ENCODE data around the gene KRT75.

GRCh38 chr12:52480073-52480472, 45.9 kb upstream of the KRT75 start:
- no peak for TF ChIP-seq CTCF (conservative IDR thresholded peaks at IDR 0.05; ENCODE audit: low read length)
- no peak for TF ChIP-seq EZH2phosphoT487 (IDR thresholded peaks at IDR 0.05; ENCODE audit: borderline replicate concordance)
